Body of pancreas (tissue), 4 donors: Measurements from ENCODE around the gene NSD2. TPM values are rescaled to one million over a fixed set of nuclear protein-coding genes. Genes with fewer than 3 reads are reported as not detected.
"Not testable (repeated sequence)": the region's sequence is repeated elsewhere in the genome, so short reads cannot be mapped to it uniquely, and the experiment has no call there.

ENCODE experiments used
- ATAC-seq: fragments of 150-250 bp; one replicate; pipeline ENCODE4 v1.9.1; 2016
- DNase-seq, 4 donors: peaks; one replicate each; pipeline ENCODE4 v3.0.0-alpha.2; 2019
- H3K27ac ChIP-seq, 4 donors: fragments of 200-600 bp; sonication (generic); 1 replicate in 3 of 4; 2 replicates in 1 of 4; pipeline versions ENCODE4 v1.5.1 to v1.6.1; 2016 to 2019; ENCODE audit warnings: mild to moderate bottlenecking in 1 of 4, mixed read lengths in 1 of 4, moderate library complexity in 1 of 4
- H3K27me3 ChIP-seq, 2 donors: fragments of 200-600 bp; sonication (generic); one replicate each; pipeline ENCODE4 v1.6.0; 2016; ENCODE audit warnings: mild to moderate bottlenecking in 1 of 2
- H3K36me3 ChIP-seq, 2 donors: fragments of 200-600 bp; sonication (generic); replicated peaks in 1 of 2; 2 replicates each; pipeline ENCODE4 v1.5.1; 2016; ENCODE audit warnings: low read depth in 2 of 2; ENCODE audit not compliant: insufficient read depth in 1 of 2
- H3K4me1 ChIP-seq: fragments of 200-600 bp; sonication (generic); one replicate; pipeline ENCODE4 v1.6.0; 2016
- H3K4me3 ChIP-seq, 2 donors: fragments of 200-600 bp; sonication (generic); 1 replicate in 1 of 2; 2 replicates in 1 of 2; pipeline ENCODE4 v1.5.1; 2016 to 2019
- H3K9me3 ChIP-seq, 3 donors: fragments of 200-600 bp; sonication (generic); 1 replicate in 2 of 3; 2 replicates in 1 of 3; pipeline ENCODE4 v1.5.1; 2016
- CTCF ChIP-seq, 7 experiments: fragments of 450-650 bp in 4 of 7; fragments of 200-600 bp in 3 of 7; sonication (generic) in 3 of 7; IDR thresholded peaks; one replicate each; pipeline ENCODE4 v1.5.1; 2016 to 2019; ENCODE audit warnings: antibody characterized with exemption in 7 of 7
- POLR2A ChIP-seq, 3 donors: fragments of 450-650 bp; IDR thresholded peaks; one replicate each; pipeline ENCODE4 v1.6.1; 2016; ENCODE audit warnings: antibody characterized with exemption in 3 of 3, mild to moderate bottlenecking in 2 of 3
- WGBS, 2 donors: methylation state at CpG; one replicate each; pipeline ENCODE4 v1.1.5; 2017; 5-methylcytosine and 5-hydroxymethylcytosine counted together
- intact Hi-C: fragments of 100-400 bp; cut with DNase I; formaldehyde crosslinking; loops from one replicate; pipeline ENCODE4 v1.15.1; 2023
- total RNA-seq, 2 donors: library from RNA; depleted of rRNA; stranded (reverse); fragments of >200 nt; gene quantifications; one replicate each; pipeline ENCODE4 v1.1.0, GENCODE V29; 2016

Gene NSD2
- total RNA-seq, 2 donors from 2014 or later, result 38.1 to 40.2 TPM

- H3K27me3 ChIP-seq, result no peaks in the 10 kb centered on the region
- no peaks in the 10 kb centered on the region for H3K36me3 ChIP-seq
- no peak overlapping the region for H3K27ac ChIP-seq
- peak; percentile 22 to 57 (median 36) for DNase-seq
- TF ChIP-seq CTCF (IDR thresholded peaks at IDR 0.05) (peak in 5 of 7 experiments; percentile 32 to 51 (median 45)), POLR2A (IDR thresholded peaks at IDR 0.05) (no peak)
- ATAC-seq, result no peak
- 34 to 36% methylated on average over 3 of the region's 3 CpGs for WGBS, 2 donors
- H3K4me1 ChIP-seq, result peaks cover 4% of the 10 kb centered on the region
- intact Hi-C loops, result no loop called here
- no peak overlapping the region for H3K4me3 ChIP-seq
- no peaks in the 10 kb centered on the region for H3K9me3 ChIP-seq
Measured at GRCh38 chr4:1910643-1911042, 39.5 kb downstream of the NSD2 start.

GRCh38 chr4:1911316-1911715 lies 40.1 kb downstream of the NSD2 start:
- WGBS, 2 donors, result 90 to 94% methylated on average over 9 of the region's 9 CpGs
- DNase-seq, H3K27me3 ChIP-seq, H3K4me1 ChIP-seq, intact Hi-C loops, H3K36me3 ChIP-seq, H3K27ac ChIP-seq, H3K4me3 ChIP-seq, ATAC-seq, H3K9me3 ChIP-seq: not testable (repeated sequence)

- Histone ChIP-seq H3K27me3 (no peaks in the 10 kb centered on the region), H3K9me3 (no peaks in the 10 kb centered on the region), H3K4me1 (no peaks in the 10 kb centered on the region), H3K4me3 (no peak overlapping the region), H3K36me3 (peaks cover 0 to 7% of the 10 kb centered on the region in 2 donors), H3K27ac (no peak overlapping the region)
- intact Hi-C loops, result no loop called here
- WGBS, 2 donors, result 94 to 96% methylated on average over 7 of the region's 7 CpGs
- TF ChIP-seq CTCF (IDR thresholded peaks at IDR 0.05), result no peak
- no peak for TF ChIP-seq POLR2A (IDR thresholded peaks at IDR 0.05)
- DNase-seq (no peak), ATAC-seq (no peak)
Measured at GRCh38 chr4:1922821-1923220, 51.6 kb downstream of the NSD2 start.

GRCh38 chr4:1927675-1928074 lies 56.5 kb downstream of the NSD2 start:
- WGBS, 2 donors, result 35 to 46% methylated on average over 3 of the region's 3 CpGs
- H3K4me3 ChIP-seq, result no peak overlapping the region
- DNase-seq (no peak), ATAC-seq (no peak)
- no peaks in the 10 kb centered on the region for H3K27me3 ChIP-seq
- intact Hi-C loops, result no loop called here
- TF ChIP-seq CTCF (IDR thresholded peaks at IDR 0.05) (no peak), POLR2A (IDR thresholded peaks at IDR 0.05) (no peak)
- H3K36me3 ChIP-seq, result peaks cover 0 to 2% of the 10 kb centered on the region in 2 donors
- H3K9me3 ChIP-seq, result no peaks in the 10 kb centered on the region
- H3K27ac ChIP-seq, result no peak overlapping the region
- peaks cover 1% of the 10 kb centered on the region for H3K4me1 ChIP-seq

- 85 to 91% methylated on average over 13 of the region's 13 CpGs for WGBS, 2 donors
- Histone ChIP-seq H3K4me1 (peaks cover 10% of the 10 kb centered on the region), H3K9me3 (no peaks in the 10 kb centered on the region), H3K27me3 (no peaks in the 10 kb centered on the region), H3K4me3 (no peak overlapping the region), H3K27ac (no peak overlapping the region), H3K36me3 (peaks cover 0 to 2% of the 10 kb centered on the region in 2 donors)
- TF ChIP-seq CTCF (IDR thresholded peaks at IDR 0.05) (no peak), POLR2A (IDR thresholded peaks at IDR 0.05) (no peak)
- intact Hi-C loops, result no loop called here
- no peak for DNase-seq
- ATAC-seq, result no peak
Measured at GRCh38 chr4:1928356-1929239, 57.4 kb downstream of the NSD2 start.
